ENCODE measurements around the gene PLA2G6. TPM values are rescaled to one million over a fixed set of nuclear protein-coding genes. Genes with fewer than 3 reads are reported as not detected.

The PLA2G6 gene
- total and polyA plus RNA-seq, 2 of the 13 experiments (the other 11 are each of a cell fraction or from before 2014, with no cell fraction given), result 4.8 to 11.5 TPM

DNA sequence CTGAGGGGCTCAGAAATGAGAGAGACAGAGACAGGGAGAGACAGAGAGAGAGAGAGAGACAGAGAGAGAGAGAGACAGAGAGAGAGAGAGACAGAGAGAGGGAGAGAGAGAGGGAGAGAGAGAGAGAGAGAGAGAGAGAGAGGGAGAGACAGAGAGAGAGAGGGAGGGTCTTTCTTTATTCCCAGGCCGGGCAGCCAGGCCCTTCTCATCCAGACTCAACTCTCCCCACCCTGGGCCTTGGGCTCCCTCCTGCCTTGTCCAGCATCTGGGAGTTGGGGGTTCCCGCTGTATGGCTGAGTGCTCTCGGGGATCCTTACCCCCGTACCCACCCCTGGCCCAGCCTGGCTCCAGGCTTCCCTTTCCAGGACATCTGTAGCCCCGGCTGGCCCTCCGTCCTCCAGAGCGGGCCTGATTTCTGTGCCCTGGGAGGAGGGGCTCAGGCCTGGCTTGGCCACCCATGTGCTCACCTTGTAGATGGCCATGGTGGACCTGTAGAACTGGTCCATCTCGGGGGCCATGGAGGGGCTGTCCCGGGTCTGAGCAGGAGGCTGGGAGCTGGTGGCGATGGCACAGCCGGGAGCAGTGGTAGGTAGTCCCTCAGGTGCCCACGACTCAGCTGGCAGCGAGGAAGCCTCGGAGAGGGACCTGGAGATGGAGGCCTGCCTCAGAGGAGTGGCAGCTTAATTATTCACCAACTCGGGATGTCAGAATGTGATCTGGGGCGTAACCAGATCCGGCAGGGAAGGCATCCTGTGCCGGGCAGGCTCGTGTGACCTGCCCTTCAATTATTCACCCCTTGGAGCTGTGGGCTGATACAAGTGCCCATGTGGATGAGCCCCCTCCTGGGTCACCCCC, 71.4 kb downstream of the PLA2G6 start, which contains the start of gene BAIAP2L2 (continued):
- TF ChIP-seq, protein P1, sequence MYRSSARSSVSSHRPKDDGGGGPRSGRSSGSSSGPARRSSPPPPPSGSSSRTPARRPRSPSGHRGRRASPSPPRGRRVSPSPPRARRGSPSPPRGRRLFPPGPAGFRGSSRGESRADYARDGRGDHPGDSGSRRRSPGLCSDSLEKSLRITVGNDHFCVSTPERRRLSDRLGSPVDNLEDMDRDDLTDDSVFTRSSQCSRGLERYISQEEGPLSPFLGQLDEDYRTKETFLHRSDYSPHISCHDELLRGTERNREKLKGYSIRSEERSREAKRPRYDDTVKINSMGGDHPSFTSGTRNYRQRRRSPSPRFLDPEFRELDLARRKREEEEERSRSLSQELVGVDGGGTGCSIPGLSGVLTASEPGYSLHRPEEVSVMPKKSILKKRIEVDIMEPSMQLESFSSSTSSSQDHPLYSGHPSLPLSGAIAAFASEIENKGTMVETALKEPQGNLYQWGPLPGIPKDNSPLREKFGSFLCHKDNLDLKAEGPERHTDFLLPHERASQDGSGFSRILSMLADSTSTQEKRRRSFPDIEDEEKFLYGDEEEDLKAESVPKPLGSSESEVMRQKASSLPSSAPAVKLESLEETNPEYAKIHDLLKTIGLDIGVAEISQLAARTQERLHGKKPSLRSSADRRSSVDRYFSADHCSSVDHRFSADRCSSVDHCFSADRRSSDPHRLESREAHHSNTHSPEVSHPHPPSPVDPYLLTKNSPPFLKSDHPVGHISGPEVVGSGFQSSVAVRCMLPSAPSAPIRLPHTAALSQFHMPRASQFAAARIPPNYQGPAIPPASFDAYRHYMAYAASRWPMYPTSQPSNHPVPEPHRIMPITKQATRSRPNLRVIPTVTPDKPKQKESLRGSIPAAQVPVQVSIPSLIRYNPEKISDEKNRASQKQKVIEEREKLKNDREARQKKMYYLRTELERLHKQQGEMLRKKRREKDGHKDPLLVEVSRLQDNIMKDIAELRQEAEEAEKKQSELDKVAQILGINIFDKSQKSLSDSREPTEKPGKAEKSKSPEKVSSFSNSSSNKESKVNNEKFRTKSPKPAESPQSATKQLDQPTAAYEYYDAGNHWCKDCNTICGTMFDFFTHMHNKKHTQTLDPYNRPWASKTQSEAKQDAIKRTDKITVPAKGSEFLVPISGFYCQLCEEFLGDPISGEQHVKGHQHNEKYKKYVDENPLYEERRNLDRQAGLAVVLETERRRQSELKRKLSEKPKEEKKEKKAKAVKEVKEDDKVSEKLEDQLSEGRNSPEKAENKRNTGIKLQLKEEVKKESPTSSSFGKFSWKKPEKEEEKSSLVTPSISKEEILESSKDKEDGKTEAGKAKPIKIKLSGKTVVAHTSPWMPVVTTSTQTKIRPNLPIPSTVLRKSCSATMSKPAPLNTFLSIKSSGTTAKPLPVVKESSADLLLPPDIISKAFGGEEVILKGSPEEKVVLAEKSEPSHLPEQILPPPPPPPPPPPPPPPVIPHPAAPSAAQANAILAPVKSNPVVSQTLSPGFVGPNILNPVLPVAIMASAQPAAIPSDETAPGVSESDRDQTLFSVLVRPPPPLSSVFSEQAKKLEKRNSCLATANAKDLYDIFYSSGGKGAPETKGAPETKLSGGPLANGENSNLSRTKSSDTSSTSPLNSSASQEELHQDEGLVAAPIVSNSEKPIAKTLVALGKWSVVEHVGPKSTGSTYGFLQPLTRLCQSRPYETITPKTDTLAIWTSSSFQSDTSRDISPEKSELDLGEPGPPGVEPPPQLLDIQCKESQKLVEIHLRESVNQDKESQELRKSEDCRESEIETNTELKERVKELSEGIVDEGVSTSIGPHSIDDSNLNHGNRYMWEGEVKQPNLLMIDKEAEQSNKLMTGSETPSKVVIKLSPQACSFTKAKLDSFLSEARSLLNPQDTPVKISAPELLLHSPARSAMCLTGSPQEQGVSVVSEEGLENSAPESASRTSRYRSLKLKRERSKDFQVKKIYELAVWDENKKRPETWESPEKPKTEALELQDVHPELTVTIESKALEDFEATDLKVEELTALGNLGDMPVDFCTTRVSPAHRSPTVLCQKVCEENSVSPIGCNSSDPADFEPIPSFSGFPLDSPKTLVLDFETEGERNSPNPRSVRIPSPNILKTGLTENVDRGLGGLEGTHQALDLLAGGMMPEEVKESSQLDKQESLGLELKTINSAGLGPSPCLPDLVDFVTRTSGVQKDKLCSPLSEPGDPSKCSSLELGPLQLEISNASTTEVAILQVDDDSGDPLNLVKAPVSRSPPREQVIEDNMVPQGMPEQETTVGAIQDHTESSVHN (CRISPR knock-in tag; IDR thresholded peaks at IDR 0.05), result 0 out of 2 replicates have a peak, but pooled peaks have one; percentile 25
- 0 out of 2 replicates have a peak, but pooled peaks have one; percentile 28 for TF ChIP-seq TARDBP (CRISPR knock-in tag; IDR thresholded peaks at IDR 0.05)
- TF ChIP-seq ZNF317 (CRISPR knock-in tag; IDR thresholded peaks at IDR 0.05), result no peak
- TF ChIP-seq NR2F6 (IDR thresholded peaks at IDR 0.05), result no peak
- peak; percentile 52; the same call in 1 of the 2 replicates for TF ChIP-seq NR2F6 (CRISPR knock-in tag; IDR thresholded peaks at IDR 0.05)
- TF ChIP-seq ZNF383 (CRISPR knock-in tag; IDR thresholded peaks at IDR 0.05; ENCODE audit: borderline replicate concordance), result no peak
- no peak for TF ChIP-seq SOX5 (CRISPR knock-in tag; IDR thresholded peaks at IDR 0.05; ENCODE audit: borderline replicate concordance)
- TF ChIP-seq PRMT3 (CRISPR knock-in tag; IDR thresholded peaks at IDR 0.05; ENCODE audit: borderline replicate concordance, low read depth), result no peak
- peak; percentile 79 for TF ChIP-seq SAP130 (CRISPR knock-in tag; IDR thresholded peaks at IDR 0.05; ENCODE audit: low read depth)
- TF ChIP-seq MEIS2 (CRISPR knock-in tag; IDR thresholded peaks at IDR 0.05), result peak; percentile 32; the same call in 1 of the 2 replicates
- TF ChIP-seq PHF20 (CRISPR knock-in tag; IDR thresholded peaks at IDR 0.05), result no peak
- no peak for TF ChIP-seq ZSCAN25 (CRISPR knock-in tag; IDR thresholded peaks at IDR 0.05)
- 0 out of 2 replicates have a peak, but pooled peaks have one; percentile 27 for TF ChIP-seq IRF2 (CRISPR knock-in tag; IDR thresholded peaks at IDR 0.05)
- no peak for TF ChIP-seq ZNF430 (CRISPR knock-in tag; IDR thresholded peaks at IDR 0.05)
- TF ChIP-seq, protein P2, sequence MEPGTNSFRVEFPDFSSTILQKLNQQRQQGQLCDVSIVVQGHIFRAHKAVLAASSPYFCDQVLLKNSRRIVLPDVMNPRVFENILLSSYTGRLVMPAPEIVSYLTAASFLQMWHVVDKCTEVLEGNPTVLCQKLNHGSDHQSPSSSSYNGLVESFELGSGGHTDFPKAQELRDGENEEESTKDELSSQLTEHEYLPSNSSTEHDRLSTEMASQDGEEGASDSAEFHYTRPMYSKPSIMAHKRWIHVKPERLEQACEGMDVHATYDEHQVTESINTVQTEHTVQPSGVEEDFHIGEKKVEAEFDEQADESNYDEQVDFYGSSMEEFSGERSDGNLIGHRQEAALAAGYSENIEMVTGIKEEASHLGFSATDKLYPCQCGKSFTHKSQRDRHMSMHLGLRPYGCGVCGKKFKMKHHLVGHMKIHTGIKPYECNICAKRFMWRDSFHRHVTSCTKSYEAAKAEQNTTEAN (CRISPR knock-in tag; conservative IDR thresholded peaks at IDR 0.05), result no peak
- no peak for TF ChIP-seq CBFB (CRISPR knock-in tag; IDR thresholded peaks at IDR 0.05)
- TF ChIP-seq, protein P3, sequence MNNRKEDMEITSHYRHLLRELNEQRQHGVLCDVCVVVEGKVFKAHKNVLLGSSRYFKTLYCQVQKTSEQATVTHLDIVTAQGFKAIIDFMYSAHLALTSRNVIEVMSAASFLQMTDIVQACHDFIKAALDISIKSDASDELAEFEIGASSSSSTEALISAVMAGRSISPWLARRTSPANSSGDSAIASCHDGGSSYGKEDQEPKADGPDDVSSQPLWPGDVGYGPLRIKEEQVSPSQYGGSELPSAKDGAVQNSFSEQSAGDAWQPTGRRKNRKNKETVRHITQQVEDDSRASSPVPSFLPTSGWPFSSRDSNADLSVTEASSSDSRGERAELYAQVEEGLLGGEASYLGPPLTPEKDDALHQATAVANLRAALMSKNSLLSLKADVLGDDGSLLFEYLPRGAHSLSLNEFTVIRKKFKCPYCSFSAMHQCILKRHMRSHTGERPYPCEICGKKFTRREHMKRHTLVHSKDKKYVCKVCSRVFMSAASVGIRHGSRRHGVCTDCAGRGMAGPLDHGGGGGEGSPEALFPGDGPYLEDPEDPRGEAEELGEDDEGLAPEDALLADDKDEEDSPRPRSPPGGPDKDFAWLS (CRISPR knock-in tag; IDR thresholded peaks at IDR 0.05; ENCODE audit: borderline replicate concordance), result no peak
- no peak for TF ChIP-seq PAWR (CRISPR knock-in tag; IDR thresholded peaks at IDR 0.05; ENCODE audit: borderline replicate concordance)
- TF ChIP-seq ZNF703 (CRISPR knock-in tag; IDR thresholded peaks at IDR 0.05; ENCODE audit: borderline replicate concordance), result no peak
